ENCODE data around the gene RHOF. TPM values are rescaled to one million over a fixed set of nuclear protein-coding genes. Genes with fewer than 3 reads are reported as not detected.

Gene RHOF
- total RNA-seq, 2 experiments from 2014 or later, result 136 to 141 TPM

DNA sequence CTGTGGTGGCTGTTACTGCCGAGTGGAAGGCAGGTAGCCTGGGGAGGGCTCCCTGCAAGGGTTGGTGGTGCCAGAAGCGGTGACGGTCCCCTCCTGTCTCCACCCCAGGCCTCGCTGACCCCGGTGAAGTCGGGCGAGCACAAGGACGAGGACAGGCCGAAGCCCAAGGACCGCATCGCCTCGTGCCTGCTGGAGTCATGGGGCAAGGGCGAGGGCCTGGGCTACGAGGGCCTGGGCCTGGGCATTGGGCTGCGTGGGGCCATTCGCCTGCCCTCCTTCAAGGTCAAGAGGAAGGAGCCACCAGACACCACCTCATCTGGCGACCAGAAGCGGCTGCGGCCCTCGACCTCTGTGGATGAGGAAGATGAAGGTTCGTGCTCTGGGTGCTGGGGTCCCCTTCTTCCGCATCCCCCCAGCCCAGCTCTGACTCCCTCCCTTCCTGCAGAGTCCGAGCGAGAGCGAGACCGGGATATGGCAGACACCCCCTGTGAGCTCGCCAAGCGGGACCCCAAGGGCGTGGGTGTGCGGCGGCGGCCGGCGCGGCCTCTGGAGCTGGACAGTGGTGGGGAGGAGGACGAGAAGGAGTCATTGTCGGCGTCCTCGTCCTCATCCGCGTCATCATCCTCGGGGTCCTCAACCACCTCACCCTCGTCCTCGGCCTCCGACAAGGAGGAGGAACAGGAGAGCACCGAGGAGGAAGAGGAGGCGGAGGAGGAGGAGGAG lies 23.6 kb upstream of the RHOF start:
- no peak for DNase-seq
- H3K4me3 Mint-ChIP-seq, result no peak overlapping the region
- H3K27ac Mint-ChIP-seq, result no peak overlapping the region
- H3K9me3 Mint-ChIP-seq, result no peaks in the 10 kb centered on the region
- intact Hi-C loops (cut with micrococcal nuclease), result no loop called here
- CTCF ChIA-PET, result interaction anchor here (0.9 to 17.6 kb wide), 2 partner anchors 23 to 71 kb away, joined by 3 to 856 read pairs; partner anchors contain the start of genes RHOF and SETD1B
- H3K4me1 Mint-ChIP-seq (ENCODE audit: low read depth), result peaks cover 22% of the 10 kb centered on the region
- POLR2A ChIA-PET, result no interaction called here
- peaks cover 35% of the 10 kb centered on the region for H3K36me3 Mint-ChIP-seq
- no peaks in the 10 kb centered on the region for H3K27me3 Mint-ChIP-seq

DNA sequence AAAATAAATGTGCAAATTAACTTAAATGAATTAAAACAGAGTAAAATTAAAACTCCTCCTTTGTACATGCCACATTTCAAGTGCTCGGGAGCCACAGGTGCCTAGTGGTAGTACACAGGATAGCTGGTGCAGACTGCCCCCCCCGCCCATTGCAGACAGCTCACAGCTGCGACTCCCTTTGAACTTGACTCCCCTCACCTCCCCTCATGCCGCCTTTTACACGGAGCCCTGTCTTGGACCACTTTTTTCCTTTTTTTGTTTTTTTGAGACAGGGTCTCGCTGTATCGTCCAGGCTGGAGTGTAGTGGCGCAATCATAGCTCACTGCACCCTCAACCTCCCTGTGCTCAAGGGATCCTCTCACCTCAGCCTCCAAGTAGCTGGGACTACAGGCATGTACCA lies 21.8 kb upstream of the RHOF start:
- Mint-ChIP-seq H3K27me3 (no peaks in the 10 kb centered on the region), H3K4me3 (no peak overlapping the region), H3K4me1 (ENCODE audit: low read depth) (peaks cover 30% of the 10 kb centered on the region), H3K9me3 (no peaks in the 10 kb centered on the region), H3K36me3 (peaks cover 40% of the 10 kb centered on the region), H3K27ac (no peak overlapping the region)
- CTCF ChIA-PET, result interaction anchor here (0.7 to 17.6 kb wide), 3 partner anchors 13 to 283 kb away, joined by 3 to 856 read pairs (median 4); partner anchors contain the start of genes RHOF and SETD1B
- intact Hi-C loops (cut with micrococcal nuclease), result no loop called here
- POLR2A ChIA-PET, result no interaction called here
- no peak for DNase-seq

DNA sequence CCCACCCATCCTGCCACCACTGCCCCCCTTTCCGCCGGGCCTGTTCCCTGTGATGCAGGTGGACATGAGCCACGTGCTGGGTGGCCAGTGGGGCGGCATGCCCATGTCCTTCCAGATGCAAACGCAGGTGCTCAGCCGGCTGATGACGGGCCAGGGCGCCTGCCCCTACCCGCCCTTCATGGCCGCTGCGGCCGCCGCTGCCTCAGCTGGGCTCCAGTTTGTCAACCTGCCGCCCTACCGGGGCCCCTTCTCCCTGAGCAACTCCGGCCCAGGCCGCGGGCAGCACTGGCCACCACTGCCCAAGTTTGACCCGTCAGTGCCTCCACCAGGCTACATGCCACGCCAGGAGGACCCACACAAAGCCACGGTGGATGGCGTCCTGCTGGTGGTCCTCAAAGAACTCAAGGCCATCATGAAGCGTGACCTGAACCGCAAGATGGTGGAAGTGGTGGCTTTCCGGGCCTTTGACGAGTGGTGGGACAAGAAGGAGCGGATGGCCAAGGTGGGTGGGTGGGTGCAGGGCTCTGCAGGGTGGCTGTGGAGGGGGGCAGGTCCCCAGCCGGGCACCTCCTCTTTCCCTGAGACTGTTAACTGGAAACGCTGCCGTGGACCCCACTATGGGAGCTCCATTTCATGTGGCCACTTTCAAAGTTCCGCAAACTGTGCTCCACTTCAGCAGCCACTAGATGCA lies 21.1 kb upstream of the RHOF start:
- Mint-ChIP-seq H3K9me3 (no peaks in the 10 kb centered on the region), H3K27me3 (no peaks in the 10 kb centered on the region), H3K4me3 (no peak overlapping the region), H3K36me3 (peaks cover 39% of the 10 kb centered on the region), H3K27ac (no peak overlapping the region), H3K4me1 (ENCODE audit: low read depth) (peaks cover 34% of the 10 kb centered on the region)
- CTCF ChIA-PET, result interaction anchor here (17.6 kb wide), 1 partner anchor 20 kb away, joined by 856 read pairs; the partner anchor contains the start of genes RHOF and SETD1B
- POLR2A ChIA-PET, result no interaction called here
- no peak for DNase-seq
- intact Hi-C loops (cut with micrococcal nuclease), result loop anchor here (5.0 kb wide), 1 partner anchor 37 kb away; no protein-coding TSS in a partner anchor

DNA sequence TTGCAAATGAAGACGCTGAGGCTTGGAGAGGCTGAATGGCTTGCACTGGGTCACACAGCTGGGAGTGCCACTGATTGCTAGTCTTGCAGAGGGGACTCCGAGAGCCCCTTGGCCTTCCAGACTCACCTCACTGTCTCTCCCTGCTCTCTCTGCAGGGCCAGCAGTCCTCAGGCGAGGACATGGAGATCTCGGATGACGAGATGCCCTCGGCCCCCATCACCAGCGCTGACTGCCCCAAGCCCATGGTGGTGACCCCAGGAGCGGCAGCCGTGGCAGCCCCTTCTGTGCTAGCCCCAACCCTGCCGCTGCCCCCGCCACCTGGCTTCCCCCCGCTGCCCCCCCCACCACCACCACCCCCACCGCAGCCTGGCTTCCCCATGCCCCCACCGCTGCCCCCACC lies 20.5 kb upstream of the RHOF start:
- Mint-ChIP-seq H3K27me3 (no peaks in the 10 kb centered on the region), H3K27ac (no peak overlapping the region), H3K4me3 (no peak overlapping the region), H3K36me3 (peaks cover 40% of the 10 kb centered on the region), H3K4me1 (ENCODE audit: low read depth) (peaks cover 37% of the 10 kb centered on the region), H3K9me3 (no peaks in the 10 kb centered on the region)
- ChIA-PET POLR2A (no interaction called here), CTCF (interaction anchor here (17.6 kb wide), 1 partner anchor 19 kb away, joined by 856 read pairs; the partner anchor contains the start of genes RHOF and SETD1B)
- DNase-seq, result no peak
- intact Hi-C loops (cut with micrococcal nuclease), result loop anchor here (2.0 to 5.0 kb wide), 2 partner anchors 37 to 75 kb away; partner anchors contain the start of gene PSMD9

DNA sequence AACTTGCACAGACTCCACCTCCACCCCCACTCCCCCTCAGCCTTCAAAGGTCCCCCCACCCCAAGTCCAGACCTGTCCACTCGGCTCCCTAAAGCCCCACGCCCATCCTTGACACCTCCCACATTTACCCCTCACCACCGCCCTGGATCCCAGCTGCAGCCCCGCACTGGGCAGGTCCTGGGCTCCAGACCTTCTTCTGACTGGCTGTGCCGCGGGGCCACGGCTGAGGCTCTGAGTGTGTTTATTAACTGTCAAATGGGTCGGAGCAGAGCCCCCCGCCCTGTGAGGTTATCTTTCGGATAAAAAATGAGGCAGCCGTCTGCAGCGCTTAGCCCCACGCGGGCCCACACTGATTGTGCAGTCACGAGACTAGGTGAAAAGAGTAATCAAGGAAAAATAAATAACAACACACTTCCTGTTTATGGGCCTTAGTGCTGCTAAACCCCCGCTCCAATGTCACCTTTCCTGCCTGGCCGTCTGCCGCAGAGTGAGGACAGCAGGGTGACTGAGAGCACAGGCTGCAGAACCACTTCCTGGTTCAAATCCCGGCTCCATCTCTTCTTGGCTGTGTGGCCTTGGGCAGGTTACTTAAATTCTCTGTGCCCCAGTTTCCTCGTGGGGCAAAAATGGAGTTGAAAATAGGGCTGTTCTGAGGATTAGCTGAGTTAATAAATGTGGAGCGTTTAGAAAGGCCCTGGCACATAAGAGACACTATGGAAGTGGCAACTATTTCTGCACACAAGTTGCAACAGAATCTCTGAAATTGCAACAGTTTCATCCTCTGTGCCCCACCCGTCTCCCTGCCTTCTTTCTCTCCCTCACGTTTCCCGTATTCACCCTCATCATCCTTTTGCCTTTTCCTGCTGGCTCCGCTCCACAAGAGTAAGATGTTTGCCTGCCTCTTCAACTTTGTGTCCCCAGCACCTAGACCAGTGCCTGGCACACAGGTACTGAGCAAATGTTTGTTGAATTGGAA lies 19.7 kb upstream of the RHOF start:
- peak overlapping the region; percentile 79 for H3K4me3 Mint-ChIP-seq
- POLR2A ChIA-PET, result interaction anchor here (0.6 to 3.5 kb wide), 2 partner anchors 16 to 26 kb away, joined by 3 to 86 read pairs; partner anchors contain the start of gene RHOF
- H3K4me1 Mint-ChIP-seq (ENCODE audit: low read depth), result peaks cover 37% of the 10 kb centered on the region

DNA sequence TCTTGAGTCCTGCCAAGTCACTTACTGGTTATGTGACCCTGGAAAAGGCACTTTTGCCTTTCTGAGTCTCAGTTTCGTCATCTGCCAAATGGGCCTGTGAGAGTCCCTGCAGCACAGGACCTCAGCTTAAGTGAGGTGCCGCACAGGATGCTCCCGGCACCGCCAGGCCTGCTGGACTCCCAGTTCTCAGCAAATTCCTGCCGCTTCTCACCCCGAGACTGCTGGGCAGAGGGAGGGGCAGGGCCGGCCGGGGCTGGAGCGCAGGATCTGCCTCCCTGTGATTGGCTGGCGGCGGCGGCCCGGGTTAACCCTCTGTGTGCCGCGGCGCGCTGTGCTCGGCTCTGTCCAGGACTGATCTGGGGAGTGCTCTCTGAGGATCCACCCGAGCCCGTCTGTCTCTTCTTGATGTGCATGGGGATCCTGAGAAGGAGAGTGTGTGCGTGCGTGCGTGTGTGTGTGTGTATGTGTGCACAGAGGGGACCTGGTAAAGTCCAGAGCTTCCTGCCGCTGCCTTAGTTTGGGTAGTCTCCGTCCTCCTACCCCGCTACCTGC lies 18.9 kb upstream of the RHOF start:
- H3K9me3 Mint-ChIP-seq, result no peaks in the 10 kb centered on the region
- POLR2A ChIA-PET, result interaction anchor here (0.6 to 3.5 kb wide), 9 partner anchors 8 to 76 kb away, joined by 3 to 86 read pairs (median 5); partner anchors contain the start of genes PSMD9, RHOF and SETD1B
- intact Hi-C loops (cut with micrococcal nuclease), result loop anchor here (1.0 to 5.0 kb wide), 3 partner anchors 17 to 76 kb away; partner anchors contain the start of gene PSMD9
- H3K4me1 Mint-ChIP-seq (ENCODE audit: low read depth), result peaks cover 40% of the 10 kb centered on the region
- peak overlapping the region; percentile 79 for H3K4me3 Mint-ChIP-seq
- H3K27me3 Mint-ChIP-seq, result no peaks in the 10 kb centered on the region
- CTCF ChIA-PET, result interaction anchor here (0.6 to 17.6 kb wide), 23 partner anchors 8 to 469 kb away, joined by 3 to 856 read pairs (median 6); partner anchors contain the start of genes CFAP251, PSMD9, RHOF and SETD1B
- peak overlapping the region; percentile 49 for H3K27ac Mint-ChIP-seq
- peaks cover 40% of the 10 kb centered on the region for H3K36me3 Mint-ChIP-seq
- peak; percentile 62 for DNase-seq

More for the DNA sequence above, 19.7 kb upstream of the RHOF start:
- peak overlapping the region; percentile 49 for H3K27ac Mint-ChIP-seq
- intact Hi-C loops (cut with micrococcal nuclease), result loop anchor here (1.0 to 5.0 kb wide), 3 partner anchors 18 to 76 kb away; partner anchors contain the start of gene PSMD9
- CTCF ChIA-PET, result interaction anchor here (0.8 to 17.6 kb wide), 7 partner anchors 15 to 75 kb away, joined by 3 to 856 read pairs (median 14); partner anchors contain the start of genes PSMD9, RHOF and SETD1B
- H3K9me3 Mint-ChIP-seq, result no peaks in the 10 kb centered on the region
- H3K27me3 Mint-ChIP-seq, result no peaks in the 10 kb centered on the region
- H3K36me3 Mint-ChIP-seq, result peaks cover 44% of the 10 kb centered on the region
- DNase-seq, result no peak

DNA sequence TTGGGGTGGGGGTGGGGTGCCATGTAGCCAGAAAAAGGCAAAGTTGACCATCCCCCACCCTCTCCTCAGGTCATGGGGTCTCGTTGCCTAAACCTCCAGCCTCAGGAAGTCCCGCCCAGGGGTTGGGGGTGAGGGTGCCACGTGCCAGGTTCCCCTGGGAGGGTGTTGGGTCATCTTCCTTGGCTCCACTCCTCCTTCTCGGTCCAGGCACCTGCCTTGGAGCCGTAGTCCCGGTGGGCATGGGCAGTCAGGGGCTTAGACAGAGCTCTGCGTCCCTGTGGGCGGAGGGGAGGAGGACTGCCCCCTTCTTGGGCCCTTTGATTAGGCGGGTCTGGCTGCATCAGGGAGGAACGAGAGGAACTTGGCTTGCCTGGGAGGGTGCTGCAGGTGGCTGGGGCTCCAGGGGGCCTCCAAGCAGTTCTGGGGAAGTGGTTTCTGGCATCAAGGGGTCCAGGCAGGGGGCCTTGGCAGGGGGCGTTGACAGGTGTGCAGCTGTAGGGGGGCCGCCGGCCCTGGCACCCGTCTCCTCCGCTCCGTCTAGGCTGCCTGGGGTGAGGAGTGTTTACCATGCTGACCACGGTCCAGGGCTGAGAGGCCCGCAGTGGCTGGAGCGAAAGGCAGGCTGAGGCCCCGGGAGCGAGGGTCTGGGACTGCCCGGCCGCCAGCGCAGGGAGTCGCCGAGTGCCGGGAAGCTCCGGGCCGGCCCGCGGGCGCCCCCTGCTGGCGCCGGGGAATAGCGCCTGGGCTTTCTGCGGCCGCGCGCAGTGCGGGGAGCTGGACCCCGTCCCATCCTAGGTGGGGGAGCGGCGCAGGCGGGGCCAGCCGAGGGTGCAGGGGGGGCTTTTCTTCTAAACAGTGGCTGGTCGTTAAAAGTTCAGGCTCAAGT lies 18.2 kb upstream of the RHOF start:
- no peaks in the 10 kb centered on the region for H3K27me3 Mint-ChIP-seq
- no peaks in the 10 kb centered on the region for H3K9me3 Mint-ChIP-seq
- H3K4me1 Mint-ChIP-seq (ENCODE audit: low read depth), result peaks cover 44% of the 10 kb centered on the region
- peaks cover 39% of the 10 kb centered on the region for H3K36me3 Mint-ChIP-seq
- CTCF ChIA-PET, result interaction anchor here (0.5 to 17.6 kb wide), 28 partner anchors 9 to 470 kb away, joined by 3 to 856 read pairs (median 5); partner anchors contain the start of genes CFAP251, ORAI1, PSMD9 and RHOF
- peak; percentile 77 for DNase-seq
- H3K27ac Mint-ChIP-seq, result peak overlapping the region; percentile 78
- POLR2A ChIA-PET, result interaction anchor here (0.6 to 3.5 kb wide), 12 partner anchors 8 to 141 kb away, joined by 3 to 86 read pairs (median 4); partner anchors contain the start of genes PSMD9, RHOF and SETD1B
- intact Hi-C loops (cut with micrococcal nuclease), result loop anchor here (1.0 to 5.0 kb wide), 3 partner anchors 16 to 77 kb away; partner anchors contain the start of gene PSMD9
- peak overlapping the region; percentile 79 for H3K4me3 Mint-ChIP-seq

DNA sequence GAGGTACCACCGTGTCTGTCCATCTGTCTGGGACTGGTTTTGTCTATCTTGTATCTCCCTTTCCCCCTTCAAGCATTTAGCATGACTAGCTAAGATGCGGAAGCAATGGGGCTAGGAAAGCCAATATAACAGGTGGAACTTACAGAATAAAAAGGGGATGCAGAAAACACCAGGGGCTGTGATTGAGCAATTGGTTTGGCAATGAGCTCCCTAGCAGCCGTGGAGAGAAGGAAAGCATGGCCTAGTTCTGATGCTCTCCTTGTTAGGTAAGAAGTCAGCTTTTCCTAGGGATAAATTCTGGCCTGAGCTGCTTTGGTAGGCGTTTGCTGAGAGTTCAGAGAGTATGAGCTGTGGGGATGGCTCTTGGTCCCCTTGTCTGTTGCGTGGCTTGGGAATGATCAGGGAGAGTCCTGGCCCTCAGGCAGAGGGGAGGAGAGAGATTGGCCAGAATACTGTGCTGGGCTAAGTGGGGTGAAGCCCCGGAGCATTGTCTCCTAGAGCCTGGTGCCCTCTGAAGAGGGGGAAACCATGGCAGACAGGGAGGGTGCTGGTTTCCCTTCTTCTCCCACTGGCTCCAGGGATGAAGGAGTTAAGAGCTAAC lies 17.4 kb upstream of the RHOF start:
- Mint-ChIP-seq H3K4me3 (peak overlapping the region; percentile 79), H3K27ac (peak overlapping the region; percentile 76), H3K4me1 (ENCODE audit: low read depth) (peaks cover 50% of the 10 kb centered on the region), H3K9me3 (no peaks in the 10 kb centered on the region), H3K27me3 (no peaks in the 10 kb centered on the region), H3K36me3 (peaks cover 39% of the 10 kb centered on the region)
- intact Hi-C loops (cut with micrococcal nuclease), result loop anchor here (5.0 kb wide), 1 partner anchor 34 kb away; no protein-coding TSS in a partner anchor
- no peak for DNase-seq
- ChIA-PET POLR2A (interaction anchor here (0.6 to 3.5 kb wide), 10 partner anchors 7 to 140 kb away, joined by 3 to 86 read pairs (median 5); partner anchors contain the start of genes PSMD9, RHOF and SETD1B), CTCF (interaction anchor here (0.5 to 17.6 kb wide), 14 partner anchors 10 to 185 kb away, joined by 3 to 856 read pairs (median 10); partner anchors contain the start of genes ORAI1, PSMD9, RHOF and SETD1B)

DNA sequence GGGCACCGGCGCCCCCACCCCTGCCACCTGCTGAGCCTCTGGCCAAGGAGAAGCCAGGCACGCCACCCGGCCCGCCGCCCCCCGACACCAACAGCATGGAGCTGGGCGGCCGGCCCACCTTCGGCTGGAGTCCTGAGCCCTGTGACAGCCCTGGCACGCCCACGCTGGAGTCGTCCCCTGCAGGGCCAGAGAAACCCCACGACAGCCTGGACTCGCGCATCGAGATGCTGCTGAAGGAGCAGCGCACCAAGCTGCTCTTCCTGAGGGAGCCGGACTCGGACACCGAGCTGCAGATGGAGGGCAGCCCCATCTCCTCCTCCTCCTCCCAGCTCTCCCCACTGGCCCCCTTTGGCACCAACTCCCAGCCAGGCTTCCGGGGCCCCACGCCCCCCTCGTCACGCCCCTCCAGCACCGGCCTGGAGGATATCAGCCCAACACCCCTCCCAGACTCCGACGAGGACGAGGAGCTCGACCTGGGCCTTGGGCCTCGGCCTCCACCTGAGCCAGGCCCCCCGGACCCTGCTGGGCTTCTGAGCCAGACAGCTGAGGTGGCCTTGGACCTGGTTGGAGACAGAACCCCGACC lies 16.8 kb upstream of the RHOF start:
- POLR2A ChIA-PET, result interaction anchor here (0.7 to 3.5 kb wide), 4 partner anchors 8 to 26 kb away, joined by 3 to 86 read pairs (median 14); partner anchors contain the start of gene RHOF
- CTCF ChIA-PET, result interaction anchor here (0.9 to 17.6 kb wide), 8 partner anchors 16 to 78 kb away, joined by 3 to 856 read pairs (median 17); partner anchors contain the start of genes PSMD9, RHOF and SETD1B
- Mint-ChIP-seq H3K4me1 (ENCODE audit: low read depth) (peaks cover 52% of the 10 kb centered on the region), H3K27me3 (no peaks in the 10 kb centered on the region), H3K9me3 (no peaks in the 10 kb centered on the region), H3K36me3 (peaks cover 41% of the 10 kb centered on the region), H3K27ac (no peak overlapping the region), H3K4me3 (no peak overlapping the region)
- DNase-seq, result no peak
- intact Hi-C loops (cut with micrococcal nuclease), result loop anchor here (5.0 kb wide), 1 partner anchor 33 kb away; no protein-coding TSS in a partner anchor

All from activated CD4-positive, alpha-beta memory T cell treated with anti-CD3 and anti-CD28 coated beads for 36 hours (primary cell).